Thoracic aorta (tissue), 2 donors: ENCODE data around the gene ADH5. TPM values are rescaled to one million over a fixed set of nuclear protein-coding genes. Genes with fewer than 3 reads are reported as not detected.
"Not testable (repeated sequence)": the region's sequence is repeated elsewhere in the genome, so short reads cannot be mapped to it uniquely, and the experiment has no call there.

ENCODE experiments used
- ATAC-seq: fragments of 150-250 bp; one replicate; pipeline ENCODE4 v1.8.0; 2017; ENCODE audit warnings: low read depth; ENCODE audit not compliant: insufficient number of reproducible peaks, low FRiP score
- DNase-seq: peaks from one replicate; pipeline ENCODE4 v3.0.0-alpha.2; 2020; ENCODE audit warnings: low spot score
- H3K27ac ChIP-seq, 2 donors: fragments of 200-600 bp; sonication (generic); 1 replicate in 1 of 2; 2 replicates in 1 of 2; pipeline ENCODE4 v1.5.1; 2016; ENCODE audit warnings: mild to moderate bottlenecking in 2 of 2, moderate library complexity in 2 of 2
- H3K27me3 ChIP-seq: fragments of 200-600 bp; sonication (generic); replicated peaks from 2 replicates; pipeline ENCODE4 v1.6.0; 2016; ENCODE audit warnings: mild to moderate bottlenecking; ENCODE audit not compliant: insufficient read depth
- H3K36me3 ChIP-seq: fragments of 200-600 bp; sonication (generic); one replicate; pipeline ENCODE4 v1.5.1; 2016
- H3K4me1 ChIP-seq, 2 donors: fragments of 200-600 bp; sonication (generic); 1 replicate in 1 of 2; 2 replicates in 1 of 2; pipeline versions ENCODE4 v1.5.1 to v1.6.0; 2016; ENCODE audit warnings: low read depth in 2 of 2, mild to moderate bottlenecking in 1 of 2; ENCODE audit not compliant: control insufficient read depth in 1 of 2
- H3K4me3 ChIP-seq: fragments of 200-600 bp; sonication (generic); 2 replicates; pipeline ENCODE4 v1.5.1; 2016; ENCODE audit warnings: mild to moderate bottlenecking
- H3K9me3 ChIP-seq: fragments of 200-600 bp; sonication (generic); 2 replicates; pipeline ENCODE4 v1.5.1; 2016
- CTCF ChIP-seq: fragments of 200-600 bp; sonication (generic); IDR thresholded peaks from one replicate; pipeline ENCODE4 v1.5.1; 2019; ENCODE audit warnings: antibody characterized with exemption
- total RNA-seq, 2 donors: library from RNA; depleted of rRNA; stranded (reverse); fragments of >200 nt; gene quantifications; one replicate each; pipeline versions ENCODE4 v1.1.0 to v1.2.3, GENCODE V29; 2016

ADH5 gene
- total RNA-seq, 2 donors from 2014 or later, result 149 to 180 TPM

DNA sequence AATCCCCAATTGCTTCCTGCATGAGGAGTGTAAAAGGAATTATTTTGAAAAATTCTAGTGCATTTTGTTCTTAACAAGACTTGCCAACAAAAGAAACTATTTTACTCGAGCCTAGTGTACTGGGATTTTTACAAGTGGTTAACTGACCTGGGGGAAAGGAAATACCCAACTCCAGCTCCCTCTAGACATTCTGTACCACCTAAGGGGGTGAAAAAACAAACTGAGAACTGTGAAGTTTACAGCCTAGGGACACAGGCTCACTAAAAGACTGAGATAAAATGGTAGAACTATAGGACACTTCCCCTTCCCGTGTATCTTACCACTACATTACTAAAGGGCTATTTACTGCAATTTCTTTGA, 2.6 kb upstream of the ADH5 start:
- no peak for DNase-seq
- Histone ChIP-seq H3K36me3 (no peaks in the 10 kb centered on the region), H3K27me3 (no peaks in the 10 kb centered on the region), H3K27ac (peak overlapping the region; percentile 91 to 95), H3K4me3 (peak overlapping the region; percentile 77), H3K9me3 (no peaks in the 10 kb centered on the region), H3K4me1 (peaks cover 14 to 16% of the 10 kb centered on the region in 2 donors)
- ATAC-seq, result no peak
- no peak for TF ChIP-seq CTCF

GRCh38 chr4:99090481-99091215, 2.1 kb upstream of the ADH5 start:
- Histone ChIP-seq H3K36me3 (no peaks in the 10 kb centered on the region), H3K4me1 (peaks cover 16 to 17% of the 10 kb centered on the region in 2 donors), H3K9me3 (no peaks in the 10 kb centered on the region), H3K4me3 (peak overlapping the region; percentile 77), H3K27me3 (no peaks in the 10 kb centered on the region), H3K27ac (peak overlapping the region; percentile 91 to 95)
- no peak for TF ChIP-seq CTCF
- DNase-seq (no peak), ATAC-seq (no peak)

- Histone ChIP-seq H3K4me1 (peaks cover 20 to 36% of the 10 kb centered on the region in 2 donors), H3K4me3 (peak overlapping the region; percentile 77), H3K27ac (peak overlapping the region; percentile 91 to 95), H3K27me3 (no peaks in the 10 kb centered on the region), H3K9me3 (no peaks in the 10 kb centered on the region), H3K36me3 (peaks cover 16% of the 10 kb centered on the region)
- peak; percentile 19 for DNase-seq
- TF ChIP-seq CTCF, result no peak
- peak; percentile 41 for ATAC-seq
Observed at GRCh38 chr4:99088023-99088449, 552 bp downstream of the ADH5 start.

GRCh38 chr4:99084595-99084994, 4.0 kb downstream of the ADH5 start:
- Histone ChIP-seq H3K4me1 (peaks cover 13 to 46% of the 10 kb centered on the region in 2 donors), H3K27me3 (no peaks in the 10 kb centered on the region), H3K9me3 (no peaks in the 10 kb centered on the region), H3K36me3 (peaks cover 32% of the 10 kb centered on the region), H3K27ac (peak overlapping the region in 1 of 2 donors; percentile 12), H3K4me3 (no peak overlapping the region)
- no peak for ATAC-seq
- DNase-seq, result no peak
- TF ChIP-seq CTCF, result no peak

DNA sequence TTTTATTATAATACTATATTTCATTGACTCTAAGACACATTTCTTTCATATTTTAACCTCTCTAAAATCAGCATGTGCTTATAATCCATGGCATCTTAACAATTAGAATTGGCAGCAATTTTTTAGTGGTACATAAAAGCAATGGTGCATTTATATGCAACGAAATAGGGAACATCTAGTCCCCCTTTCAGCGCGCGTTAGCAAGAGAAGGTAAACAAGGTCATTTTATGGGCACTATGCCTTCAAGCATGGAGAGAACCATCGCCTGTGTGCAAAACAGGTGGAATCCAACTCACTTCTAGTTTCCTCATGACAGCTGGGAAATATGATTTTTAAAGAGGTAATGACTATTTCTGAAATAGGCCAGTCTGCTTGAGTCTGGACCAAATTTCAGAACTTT, 6.4 kb downstream of the ADH5 start:
- ATAC-seq (no peak), DNase-seq (no peak)
- peaks cover 33% of the 10 kb centered on the region for H3K36me3 ChIP-seq
- no peak for TF ChIP-seq CTCF
- no peak overlapping the region for H3K4me3 ChIP-seq
- no peak overlapping the region for H3K27ac ChIP-seq
- H3K27me3 ChIP-seq, result no peaks in the 10 kb centered on the region
- H3K4me1 ChIP-seq, result peaks cover 13 to 54% of the 10 kb centered on the region in 2 donors
- H3K9me3 ChIP-seq, result no peaks in the 10 kb centered on the region

GRCh38 chr4:99080869-99081268, 7.7 kb downstream of the ADH5 start:
- not testable (repeated sequence) for H3K27me3 ChIP-seq, H3K27ac ChIP-seq, DNase-seq, H3K9me3 ChIP-seq, ATAC-seq, H3K4me3 ChIP-seq
- Histone ChIP-seq H3K36me3 (peaks cover 42% of the 10 kb centered on the region), H3K4me1 (peaks cover 8 to 43% of the 10 kb centered on the region in 2 donors)
